NCI-H446 treated with DMSO at 0.1 percent for 48 hours (cell line): ENCODE results near the gene LAMC2.

Source experiments
- DNase-seq: peaks from one replicate; lab custom pipeline; 2025; lab: John Stamatoyannopoulos, UW

The LAMC2 gene

DNA sequence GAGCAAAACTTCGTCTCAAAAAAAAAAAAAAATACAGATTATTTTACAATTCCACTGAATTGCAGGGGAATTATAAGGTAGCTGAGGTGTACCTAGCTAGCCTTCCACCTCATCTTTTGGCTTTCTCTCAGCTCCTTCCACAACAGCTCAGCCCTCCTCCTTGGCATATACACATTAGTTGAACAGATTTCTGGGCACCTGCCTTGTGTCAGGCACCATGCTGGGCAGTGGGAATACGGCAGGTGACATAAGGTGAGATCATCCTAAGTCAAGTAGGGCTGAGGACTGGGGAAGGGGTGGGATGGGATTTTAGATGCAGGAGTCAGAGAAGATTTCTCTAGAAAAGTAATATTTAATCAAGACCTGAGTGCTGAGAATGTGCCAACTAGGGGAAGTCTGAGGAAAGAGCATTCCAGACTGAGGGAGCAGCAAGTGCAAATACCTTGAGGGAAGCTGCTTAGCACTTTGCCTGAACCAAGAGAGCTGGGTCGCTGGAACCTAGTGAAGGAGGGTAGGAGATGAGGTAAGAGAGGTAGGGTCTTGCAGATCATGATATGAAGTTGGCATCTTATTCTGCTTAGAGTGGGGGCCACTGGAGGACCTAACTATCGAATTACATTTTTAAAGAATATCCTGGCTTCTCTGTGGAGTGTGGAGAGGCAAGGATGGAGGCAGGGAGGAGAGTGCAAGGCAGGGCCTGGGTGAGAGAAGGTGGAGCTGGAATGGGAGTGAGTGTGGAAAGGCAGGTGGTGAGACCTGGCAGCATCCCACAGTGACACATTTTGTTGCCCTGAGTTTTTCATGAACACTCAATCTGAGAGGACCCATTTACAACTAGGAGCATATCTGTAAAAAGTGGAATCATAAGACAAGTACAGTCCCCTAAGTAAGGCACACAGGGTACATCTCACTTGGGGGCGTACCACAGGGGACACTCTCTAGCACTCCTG, 28.2 kb downstream of the LAMC2 start:
- no peak for DNase-seq

GRCh38 chr1:183215076-183215720, 29.1 kb downstream of the LAMC2 start:
- DNase-seq: no peak

GRCh38 chr1:183215936-183216335, 29.9 kb downstream of the LAMC2 start:
- DNase-seq: no peak

DNA sequence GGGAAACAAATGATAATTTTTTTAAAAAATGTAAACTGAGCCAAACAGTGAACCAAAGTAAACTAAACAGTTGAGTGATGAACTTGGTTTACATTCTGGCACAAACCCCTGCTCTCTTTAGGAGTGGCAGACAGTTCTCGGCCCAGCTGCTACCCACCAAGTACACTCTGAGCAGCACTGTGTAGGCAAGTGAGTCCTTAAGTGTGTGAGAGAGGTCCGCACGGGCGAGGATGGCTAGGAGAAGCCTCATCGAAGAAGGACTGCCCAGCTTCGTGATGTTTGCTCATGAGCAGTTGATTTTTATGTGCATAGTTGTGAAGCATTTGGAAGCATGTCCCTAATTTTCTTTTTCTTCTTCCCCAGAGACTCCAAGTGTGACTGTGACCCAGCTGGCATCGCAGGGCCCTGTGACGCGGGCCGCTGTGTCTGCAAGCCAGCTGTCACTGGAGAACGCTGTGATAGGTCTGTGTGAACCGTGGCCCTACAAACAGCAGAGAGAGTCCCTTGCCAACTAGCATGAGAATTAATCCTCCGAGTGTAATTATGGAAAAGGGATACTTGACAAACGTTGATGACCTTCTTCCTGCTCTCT, 32.1 kb downstream of the LAMC2 start:
- DNase-seq: peak; percentile 66

- no peak for DNase-seq
Measured at GRCh38 chr1:183218971-183219615, 33.0 kb downstream of the LAMC2 start.

GRCh38 chr1:183219616-183220009, 33.5 kb downstream of the LAMC2 start:
- DNase-seq: no peak

DNA sequence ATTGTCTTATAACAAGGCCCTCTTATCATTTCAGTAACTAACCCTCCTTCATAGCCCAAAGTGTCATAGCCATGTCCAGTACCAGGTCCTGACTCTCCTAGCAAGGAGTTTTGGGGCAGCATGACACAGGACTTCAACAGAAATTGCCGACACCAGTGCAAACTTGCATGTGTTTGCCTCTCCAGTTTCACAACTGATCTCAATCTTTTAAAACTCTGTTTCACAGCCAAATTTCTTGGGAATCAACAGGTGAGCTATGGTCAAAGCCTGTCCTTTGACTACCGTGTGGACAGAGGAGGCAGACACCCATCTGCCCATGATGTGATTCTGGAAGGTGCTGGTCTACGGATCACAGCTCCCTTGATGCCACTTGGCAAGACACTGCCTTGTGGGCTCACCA, 36.8 kb downstream of the LAMC2 start:
- DNase-seq: no peak

GRCh38 chr1:183223467-183223866, 37.4 kb downstream of the LAMC2 start:
- no peak for DNase-seq

- DNase-seq: no peak
Measured at GRCh38 chr1:183226361-183226760, 40.3 kb downstream of the LAMC2 start.

DNA sequence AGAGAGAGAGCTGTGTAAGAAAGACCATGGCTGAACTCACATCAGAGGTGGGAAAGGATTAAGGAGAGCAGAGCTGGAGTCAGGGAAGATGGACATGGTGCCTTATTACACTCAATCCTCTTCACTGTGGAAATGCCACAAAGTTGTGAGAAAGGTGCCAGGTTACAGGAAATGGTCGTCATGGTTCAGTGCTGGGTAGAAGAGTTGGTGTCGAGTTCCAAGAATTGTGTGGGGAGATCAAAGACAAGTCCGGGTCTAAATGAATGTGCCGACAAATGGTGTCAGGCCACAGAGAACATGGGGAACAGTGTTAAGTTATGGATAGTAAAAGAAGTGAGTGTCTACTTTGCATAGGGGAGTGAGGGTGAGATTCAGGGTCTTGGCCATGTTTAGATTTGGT, 40.9 kb downstream of the LAMC2 start:
- DNase-seq: no peak

- DNase-seq: peak; percentile 25
Measured at GRCh38 chr1:183227422-183228346, 41.6 kb downstream of the LAMC2 start.

GRCh38 chr1:183228347-183229220, 42.5 kb downstream of the LAMC2 start:
- DNase-seq: no peak

DNA sequence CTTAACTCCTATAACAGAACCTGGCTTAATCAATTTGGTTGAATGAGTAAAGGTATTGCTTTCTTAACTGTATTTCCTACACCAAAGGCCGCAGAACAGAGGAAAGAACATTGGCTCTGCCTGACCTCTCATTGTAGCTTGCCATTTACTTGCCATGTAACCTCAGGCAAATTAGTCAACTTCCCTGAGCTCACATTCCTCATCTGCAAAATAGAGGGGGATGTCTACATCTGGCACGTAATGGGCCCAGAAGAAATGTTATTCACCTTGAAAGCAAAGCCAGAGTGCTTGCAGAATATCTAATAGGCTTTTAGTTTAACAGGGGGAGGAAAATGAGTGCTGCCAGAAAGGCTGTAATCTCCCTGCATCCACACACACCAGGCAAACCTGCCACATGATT, 44.3 kb downstream of the LAMC2 start:
- DNase-seq: no peak

- DNase-seq: no peak
Measured at GRCh38 chr1:183231545-183231944, 45.5 kb downstream of the LAMC2 start.

GRCh38 chr1:183233113-183233512, 47.0 kb downstream of the LAMC2 start:
- no peak for DNase-seq

DNA sequence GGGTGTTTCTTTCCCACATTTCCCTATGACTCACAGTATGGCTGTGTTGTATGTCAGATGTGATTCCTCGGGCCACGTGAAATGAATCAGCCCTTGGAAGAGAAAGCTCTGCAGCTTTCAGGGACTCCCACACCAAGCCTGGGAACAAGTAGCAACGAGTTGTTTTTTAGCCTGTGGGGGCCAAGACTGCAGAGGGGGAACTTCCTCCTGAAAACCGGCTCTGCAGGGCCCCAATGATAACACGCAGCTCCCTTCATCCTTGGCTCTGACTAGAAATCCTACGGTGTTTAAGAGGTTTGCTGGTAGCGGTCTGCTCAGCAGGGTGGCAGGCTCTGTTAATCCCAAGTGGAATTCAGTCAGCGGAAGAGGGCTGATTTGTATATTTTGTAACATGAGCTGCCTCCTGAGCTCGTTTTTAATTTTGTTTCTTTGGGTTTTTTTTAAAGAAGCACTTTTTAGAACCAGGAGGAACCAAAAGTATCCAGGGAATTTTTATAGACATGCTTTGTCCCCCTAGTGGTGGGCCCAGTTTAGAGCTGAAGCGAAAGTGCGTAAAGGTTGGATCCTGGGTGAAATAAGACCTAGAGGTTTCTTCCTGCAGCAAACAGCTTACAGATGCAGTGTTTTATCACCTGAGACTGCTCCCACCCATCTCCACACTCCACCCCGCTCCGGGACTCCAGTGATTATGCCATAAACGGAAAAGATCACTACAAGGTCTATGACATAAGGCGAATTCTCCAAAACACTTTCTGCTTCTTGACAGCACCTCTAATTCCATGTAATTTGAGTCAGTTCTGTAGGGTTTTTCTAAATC, 48.8 kb downstream of the LAMC2 start:
- peak; percentile 64 for DNase-seq

GRCh38 chr1:183235503-183235902, 49.4 kb downstream of the LAMC2 start:
- no peak for DNase-seq

DNA sequence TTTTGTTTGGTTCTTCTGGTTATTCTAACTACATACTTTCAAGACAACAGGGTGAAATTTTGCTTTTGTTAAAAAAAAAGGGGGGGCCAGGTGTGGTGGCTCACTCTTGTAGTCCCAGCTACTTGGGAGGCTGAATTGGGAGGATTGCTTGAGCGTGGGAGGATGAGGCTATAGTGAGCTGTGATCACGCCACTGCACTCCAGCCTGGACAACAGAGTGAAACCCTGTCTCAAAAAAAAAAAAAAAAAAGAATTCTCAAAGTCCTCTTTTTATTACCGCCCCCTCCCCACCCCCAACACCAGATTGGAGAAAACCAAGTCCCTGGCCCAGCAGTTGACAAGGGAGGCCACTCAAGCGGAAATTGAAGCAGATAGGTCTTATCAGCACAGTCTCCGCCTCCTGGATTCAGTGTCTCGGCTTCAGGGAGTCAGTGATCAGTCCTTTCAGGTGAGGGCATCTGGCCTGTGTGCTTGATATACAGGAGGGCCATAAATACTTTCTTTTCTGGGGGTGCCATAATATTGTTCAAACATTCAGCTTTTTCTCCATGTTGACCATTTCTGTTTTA, 50.2 kb downstream of the LAMC2 start:
- DNase-seq: no peak

DNA sequence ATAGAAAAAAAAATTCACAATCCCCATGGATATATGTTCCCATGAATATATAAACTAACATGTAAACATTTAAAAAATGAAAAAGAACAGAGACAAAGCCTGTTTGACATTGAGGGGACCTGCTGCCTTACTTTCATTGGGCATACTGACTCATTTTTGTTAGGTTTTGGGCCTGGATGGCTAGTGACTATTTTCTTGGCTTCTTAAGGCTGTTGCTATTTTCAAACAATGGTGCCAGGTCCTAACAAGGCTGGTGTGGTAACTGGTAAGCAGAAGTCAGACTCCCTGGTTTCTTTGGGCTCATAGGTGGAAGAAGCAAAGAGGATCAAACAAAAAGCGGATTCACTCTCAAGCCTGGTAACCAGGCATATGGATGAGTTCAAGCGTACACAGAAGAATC, 51.0 kb downstream of the LAMC2 start:
- DNase-seq: no peak
